ENCODE data around the gene CRMP1.

DNA sequence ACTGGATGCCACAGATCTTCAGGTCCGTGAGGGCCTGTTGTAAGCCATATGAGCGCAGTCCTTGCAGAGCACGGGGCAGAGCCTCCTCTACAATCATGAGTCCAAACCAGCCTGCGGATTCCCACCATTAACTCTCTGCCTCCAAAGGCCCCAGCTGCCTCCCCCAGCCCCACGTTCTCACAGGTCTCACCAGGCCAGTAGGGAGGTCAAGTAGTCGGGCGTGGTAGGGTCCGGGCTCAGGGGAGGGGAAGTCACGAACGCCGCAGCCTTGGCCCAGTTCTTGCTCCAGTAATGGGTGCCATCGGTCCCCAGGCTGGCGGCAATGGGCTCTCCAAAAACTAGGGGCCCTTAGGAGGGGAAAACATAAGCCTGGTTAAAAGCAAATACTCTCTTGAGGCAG lies 53.6 kb downstream of the CRMP1 start:
- TF ChIP-seq POLR2A (IDR thresholded peaks at IDR 0.05): no peak
- TF ChIP-seq, protein P1, sequence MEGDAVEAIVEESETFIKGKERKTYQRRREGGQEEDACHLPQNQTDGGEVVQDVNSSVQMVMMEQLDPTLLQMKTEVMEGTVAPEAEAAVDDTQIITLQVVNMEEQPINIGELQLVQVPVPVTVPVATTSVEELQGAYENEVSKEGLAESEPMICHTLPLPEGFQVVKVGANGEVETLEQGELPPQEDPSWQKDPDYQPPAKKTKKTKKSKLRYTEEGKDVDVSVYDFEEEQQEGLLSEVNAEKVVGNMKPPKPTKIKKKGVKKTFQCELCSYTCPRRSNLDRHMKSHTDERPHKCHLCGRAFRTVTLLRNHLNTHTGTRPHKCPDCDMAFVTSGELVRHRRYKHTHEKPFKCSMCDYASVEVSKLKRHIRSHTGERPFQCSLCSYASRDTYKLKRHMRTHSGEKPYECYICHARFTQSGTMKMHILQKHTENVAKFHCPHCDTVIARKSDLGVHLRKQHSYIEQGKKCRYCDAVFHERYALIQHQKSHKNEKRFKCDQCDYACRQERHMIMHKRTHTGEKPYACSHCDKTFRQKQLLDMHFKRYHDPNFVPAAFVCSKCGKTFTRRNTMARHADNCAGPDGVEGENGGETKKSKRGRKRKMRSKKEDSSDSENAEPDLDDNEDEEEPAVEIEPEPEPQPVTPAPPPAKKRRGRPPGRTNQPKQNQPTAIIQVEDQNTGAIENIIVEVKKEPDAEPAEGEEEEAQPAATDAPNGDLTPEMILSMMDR (IDR thresholded peaks at IDR 0.05): no peak
